Measurements from ENCODE around the gene MRPS18B. TPM values are rescaled to one million over a fixed set of nuclear protein-coding genes. Genes with fewer than 3 reads are reported as not detected.
A peak's percentile ranks its signal among the peaks of the same experiment; 100 is the strongest.
"Not testable (repeated sequence)": the region's sequence is repeated elsewhere in the genome, so short reads cannot be mapped to it uniquely, and the experiment has no call there.

The MRPS18B gene
- total RNA-seq, 1 donor from 2014 or later: 27.5 TPM

- peaks cover 33% of the 10 kb centered on the region for H3K36me3 Mint-ChIP-seq (ENCODE audit: insufficient read depth)
- no peaks in the 10 kb centered on the region for H3K9me3 Mint-ChIP-seq (ENCODE audit: low read depth)
- H3K27ac Mint-ChIP-seq: peak overlapping the region; percentile 93
- TF ChIP-seq CTCF (IDR thresholded peaks at IDR 0.05; ENCODE audit: unreplicated experiment): no peak
- no peak overlapping the region for H3K4me3 Mint-ChIP-seq (ENCODE audit: low read depth)
- DNase-seq (ENCODE audit: low spot score, unreplicated experiment): no peak
- H3K4me1 Mint-ChIP-seq (ENCODE audit: low read depth): peaks cover 14% of the 10 kb centered on the region
- H3K27me3 Mint-ChIP-seq: no peaks in the 10 kb centered on the region
Observed at GRCh38 chr6:30589754-30590358, 27.8 kb upstream of the MRPS18B start.

- Mint-ChIP-seq H3K4me3 (ENCODE audit: low read depth) (no peak overlapping the region), H3K27me3 (no peaks in the 10 kb centered on the region), H3K4me1 (ENCODE audit: low read depth) (peaks cover 14% of the 10 kb centered on the region), H3K9me3 (ENCODE audit: low read depth) (no peaks in the 10 kb centered on the region), H3K36me3 (ENCODE audit: insufficient read depth) (peaks cover 33% of the 10 kb centered on the region), H3K27ac (peak overlapping the region; percentile 93)
- no peak for TF ChIP-seq CTCF (IDR thresholded peaks at IDR 0.05; ENCODE audit: unreplicated experiment)
- DNase-seq (ENCODE audit: low spot score, unreplicated experiment): no peak
Observed at GRCh38 chr6:30590509-30590908, 27.1 kb upstream of the MRPS18B start.

- DNase-seq (ENCODE audit: low spot score, unreplicated experiment): no peak
- Mint-ChIP-seq H3K27ac (peak overlapping the region; percentile 93), H3K36me3 (ENCODE audit: insufficient read depth) (peaks cover 32% of the 10 kb centered on the region), H3K4me3 (ENCODE audit: low read depth) (no peak overlapping the region), H3K27me3 (no peaks in the 10 kb centered on the region), H3K4me1 (ENCODE audit: low read depth) (peaks cover 14% of the 10 kb centered on the region), H3K9me3 (ENCODE audit: low read depth) (no peaks in the 10 kb centered on the region)
- no peak for TF ChIP-seq CTCF (IDR thresholded peaks at IDR 0.05; ENCODE audit: unreplicated experiment)
Observed at GRCh38 chr6:30591008-30591407, 26.6 kb upstream of the MRPS18B start.

GRCh38 chr6:30592287-30592686 lies 25.4 kb upstream of the MRPS18B start:
- H3K36me3 Mint-ChIP-seq (ENCODE audit: insufficient read depth): peaks cover 27% of the 10 kb centered on the region
- no peaks in the 10 kb centered on the region for H3K27me3 Mint-ChIP-seq
- no peaks in the 10 kb centered on the region for H3K9me3 Mint-ChIP-seq (ENCODE audit: low read depth)
- peaks cover 14% of the 10 kb centered on the region for H3K4me1 Mint-ChIP-seq (ENCODE audit: low read depth)
- no peak for TF ChIP-seq CTCF (IDR thresholded peaks at IDR 0.05; ENCODE audit: unreplicated experiment)
- no peak for DNase-seq (ENCODE audit: low spot score, unreplicated experiment)
- no peak overlapping the region for H3K4me3 Mint-ChIP-seq (ENCODE audit: low read depth)
- H3K27ac Mint-ChIP-seq: peak overlapping the region; percentile 82

DNA sequence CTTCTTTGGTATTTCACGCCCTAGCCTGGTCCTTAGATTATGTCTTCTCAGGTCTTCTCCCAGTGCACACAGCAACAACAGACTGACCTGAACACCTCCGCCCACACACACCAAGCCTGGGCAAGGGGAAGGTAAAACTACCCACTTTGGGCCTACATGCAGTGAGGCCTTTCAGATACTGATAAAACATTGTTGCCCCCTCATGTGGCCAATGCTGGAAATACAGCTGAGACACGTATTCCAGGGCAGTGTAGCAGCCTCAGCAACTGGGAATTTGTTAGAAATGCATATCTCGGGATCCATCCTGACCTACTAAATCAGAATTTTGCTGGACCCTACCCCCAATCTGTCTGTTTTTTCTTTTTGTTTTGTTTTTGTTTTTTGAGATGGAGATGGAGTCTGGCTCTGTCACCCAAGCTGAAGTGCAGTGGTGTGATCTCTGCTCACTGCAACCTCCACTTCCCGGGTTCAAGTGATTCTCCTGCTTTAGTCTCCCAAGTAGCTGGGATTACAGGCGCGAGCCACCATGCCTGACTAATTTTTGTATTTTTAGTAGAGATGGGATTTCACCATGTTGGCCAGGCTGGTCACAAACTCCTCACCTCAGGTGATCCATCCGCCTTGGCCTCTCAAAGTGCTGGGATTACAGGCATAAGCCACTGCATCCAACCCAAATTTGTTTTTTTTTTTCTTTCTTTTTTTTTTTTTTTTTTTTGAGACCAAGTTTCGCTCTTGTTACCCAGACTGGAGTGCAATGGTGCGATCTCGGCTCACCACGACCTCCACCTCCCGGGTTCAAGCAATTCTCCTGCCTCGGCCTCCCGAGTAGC lies 20.1 kb upstream of the MRPS18B start:
- H3K4me3 Mint-ChIP-seq (ENCODE audit: low read depth); H3K27me3 Mint-ChIP-seq; H3K4me1 Mint-ChIP-seq (ENCODE audit: low read depth); H3K9me3 Mint-ChIP-seq (ENCODE audit: low read depth): not testable (repeated sequence)
- peak; percentile 67 for DNase-seq (ENCODE audit: low spot score, unreplicated experiment)
- H3K36me3 Mint-ChIP-seq (ENCODE audit: insufficient read depth): peaks cover 13% of the 10 kb centered on the region
- peak overlapping the region; percentile 68 for H3K27ac Mint-ChIP-seq
- peak; percentile 75 for TF ChIP-seq CTCF (IDR thresholded peaks at IDR 0.05; ENCODE audit: unreplicated experiment)

Data from progenitor cell of endocrine pancreas (in vitro differentiated cells).